Measurements from ENCODE around the gene ZNF385C. TPM values are rescaled to one million over a fixed set of nuclear protein-coding genes. Genes with fewer than 3 reads are reported as not detected.
A peak's percentile ranks its signal among the peaks of the same experiment; 100 is the strongest.

The ZNF385C gene
- total RNA-seq, 2 donors from 2014 or later = 1.4 to 2.1 TPM

DNA sequence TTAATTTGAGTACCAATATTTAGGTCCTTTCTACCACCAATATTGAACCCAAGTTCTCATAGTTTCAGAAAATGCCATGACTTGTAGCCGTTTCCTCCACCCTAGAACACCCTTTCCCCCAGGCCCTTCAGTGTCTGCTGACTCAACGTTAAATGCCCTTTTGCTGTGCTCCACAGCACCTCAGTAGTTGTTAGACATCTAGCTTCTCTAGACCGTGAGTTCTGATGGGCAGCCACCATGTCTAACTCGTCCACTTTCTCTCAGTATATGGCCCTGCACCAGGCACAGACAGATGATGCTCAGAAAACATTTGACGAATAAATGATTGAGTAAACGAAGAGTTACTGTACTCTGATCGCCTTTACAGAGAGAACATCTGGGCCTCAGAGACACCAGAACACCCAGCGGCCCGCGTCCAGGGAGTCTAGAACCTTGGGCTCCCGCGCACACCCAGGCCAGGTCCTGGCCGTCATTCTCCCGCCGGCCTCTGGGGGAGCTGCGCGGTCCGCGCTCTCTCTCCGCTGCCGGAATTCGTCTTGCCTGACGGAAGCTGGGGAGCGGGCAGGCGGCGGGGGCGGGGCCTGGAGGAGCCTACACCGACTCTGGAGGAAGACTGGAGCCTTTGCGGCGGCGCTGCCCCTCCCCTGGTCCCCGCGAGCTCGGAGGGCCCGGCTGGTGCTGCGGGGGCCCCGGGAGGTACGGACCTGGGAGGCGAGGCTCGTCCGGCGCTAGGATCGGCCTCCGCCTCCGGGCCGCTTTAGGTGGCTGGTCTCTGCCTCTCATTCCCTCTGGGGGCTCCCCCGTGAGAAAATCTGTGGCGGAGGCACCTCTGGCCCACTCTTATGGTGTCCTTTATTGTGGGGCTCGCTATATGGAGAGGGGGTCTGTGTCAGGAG, 78.5 kb downstream of the ZNF385C start, which contains the start of gene NKIRAS2:
TSS of gene NKIRAS2 (plus strand) at position 582 of the 896 bp plus-strand sequence. CDS start 1,488 bp downstream, outside the sequence.
- H3K9ac ChIP-seq (ENCODE audit: extremely low read depth, low read length, poor library complexity, severe bottlenecking) = peak within 1 kb of the TSS; percentile 78
- Mint-ChIP-seq H3K36me3 (ENCODE audit: low read depth) (peaks cover 38% of the 10 kb centered on the region), H3K9me3 (no peaks in the 10 kb centered on the region), H3K4me3 (peak within 1 kb of the TSS; percentile 86), H3K4me1 (peaks cover 22% of the 10 kb centered on the region), H3K27me3 (ENCODE audit: insufficient read depth) (no peaks in the 10 kb centered on the region), H3K27ac (peak within 1 kb of the TSS; percentile 87)
- no peaks in the 10 kb centered on the region for H3K27me3 ChIP-seq (ENCODE audit: control insufficient read depth, insufficient read depth, low read length, poor library complexity, severe bottlenecking)
- peak; percentile 99 for DNase-seq
- H3K36me3 ChIP-seq (ENCODE audit: control insufficient read depth, insufficient read depth, low read length) = peaks cover 39% of the 10 kb centered on the region
- TF ChIP-seq CTCF (conservative IDR thresholded peaks at IDR 0.05) = peak; percentile 90
- H3K4me3 ChIP-seq (ENCODE audit: low read length) = peak within 1 kb of the TSS; percentile 92
- H3K4me1 ChIP-seq (ENCODE audit: control insufficient read depth, insufficient read depth, low read length) = peaks cover 7% of the 10 kb centered on the region
- 10 to 42% methylated on average over 12 to 49 of the region's 49 CpGs for WGBS, 2 experiments (ENCODE audit: insufficient coverage in 1 of 2, insufficient read length in 1 of 2)
- peak within 1 kb of the TSS; percentile 42 for H3K27ac ChIP-seq (ENCODE audit: low read depth, low read length)
- H3K9me3 ChIP-seq (ENCODE audit: control insufficient read depth, low read length) = no peaks in the 10 kb centered on the region

- H3K9me3 ChIP-seq (ENCODE audit: control insufficient read depth, low read length) = no peaks in the 10 kb centered on the region
- H3K4me3 ChIP-seq (ENCODE audit: low read length) = no peak overlapping the region
- no peaks in the 10 kb centered on the region for H3K27me3 Mint-ChIP-seq (ENCODE audit: insufficient read depth)
- no peaks in the 10 kb centered on the region for H3K9me3 Mint-ChIP-seq
- peaks cover 31% of the 10 kb centered on the region for H3K36me3 Mint-ChIP-seq (ENCODE audit: low read depth)
- no peak for DNase-seq
- no peak overlapping the region for H3K4me3 Mint-ChIP-seq
- H3K27me3 ChIP-seq (ENCODE audit: control insufficient read depth, insufficient read depth, low read length, poor library complexity, severe bottlenecking) = no peaks in the 10 kb centered on the region
- H3K36me3 ChIP-seq (ENCODE audit: control insufficient read depth, insufficient read depth, low read length) = peaks cover 35% of the 10 kb centered on the region
- H3K4me1 Mint-ChIP-seq = peaks cover 21% of the 10 kb centered on the region
- no peak overlapping the region for H3K27ac ChIP-seq (ENCODE audit: low read depth, low read length)
- H3K27ac Mint-ChIP-seq = no peak overlapping the region
- 83 to 91% methylated on average over 2 to 4 of the region's 4 CpGs for WGBS, 2 experiments (ENCODE audit: insufficient coverage in 1 of 2, insufficient read length in 1 of 2)
- peaks cover 7% of the 10 kb centered on the region for H3K4me1 ChIP-seq (ENCODE audit: control insufficient read depth, insufficient read depth, low read length)
- TF ChIP-seq CTCF (conservative IDR thresholded peaks at IDR 0.05) = no peak
- H3K9ac ChIP-seq (ENCODE audit: extremely low read depth, low read length, poor library complexity, severe bottlenecking) = no peak overlapping the region
These were observed 79.3 kb downstream of the ZNF385C start for GRCh38 chr17:42018988-42019387.

DNA sequence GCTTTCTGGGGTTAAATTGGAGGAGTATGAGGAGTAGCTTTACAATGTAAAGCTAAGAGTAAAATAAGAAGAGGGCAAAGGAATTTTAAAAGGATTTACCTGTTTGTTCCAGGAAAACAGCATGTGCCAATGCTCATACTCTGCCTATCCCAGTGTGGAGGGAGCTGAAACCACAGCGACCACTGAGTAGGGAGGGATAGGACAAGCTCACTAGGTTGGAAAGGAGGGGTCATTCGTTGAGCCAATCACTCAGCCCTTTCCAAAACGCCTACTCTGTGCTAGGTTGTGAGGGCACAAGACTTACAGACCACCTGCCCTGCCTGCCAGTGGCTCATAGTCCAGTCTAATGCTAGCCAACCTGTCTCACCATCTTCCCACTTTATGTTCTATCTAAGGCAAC, 79.9 kb downstream of the ZNF385C start:
- H3K27ac ChIP-seq (ENCODE audit: low read depth, low read length) = no peak overlapping the region
- DNase-seq = peak; percentile 87
- Mint-ChIP-seq H3K27me3 (ENCODE audit: insufficient read depth) (no peaks in the 10 kb centered on the region), H3K4me1 (peaks cover 24% of the 10 kb centered on the region), H3K27ac (peak overlapping the region; percentile 99), H3K36me3 (ENCODE audit: low read depth) (peaks cover 24% of the 10 kb centered on the region), H3K9me3 (no peaks in the 10 kb centered on the region), H3K4me3 (peak overlapping the region; percentile 90)
- peak overlapping the region; percentile 96 for H3K9ac ChIP-seq (ENCODE audit: extremely low read depth, low read length, poor library complexity, severe bottlenecking)
- no peaks in the 10 kb centered on the region for H3K27me3 ChIP-seq (ENCODE audit: control insufficient read depth, insufficient read depth, low read length, poor library complexity, severe bottlenecking)
- peaks cover 28% of the 10 kb centered on the region for H3K36me3 ChIP-seq (ENCODE audit: control insufficient read depth, insufficient read depth, low read length)
- H3K4me1 ChIP-seq (ENCODE audit: control insufficient read depth, insufficient read depth, low read length) = peaks cover 7% of the 10 kb centered on the region
- peak overlapping the region; percentile 99 for H3K4me3 ChIP-seq (ENCODE audit: low read length)
- 50 to 67% methylated on average over 1 to 3 of the region's 3 CpGs for WGBS, 2 experiments (ENCODE audit: insufficient coverage in 1 of 2, insufficient read length in 1 of 2)
- TF ChIP-seq CTCF (conservative IDR thresholded peaks at IDR 0.05) = no peak
- no peaks in the 10 kb centered on the region for H3K9me3 ChIP-seq (ENCODE audit: control insufficient read depth, low read length)

Measured in endodermal cell (in vitro differentiated cells).